Middle frontal gyrus (tissue), 1 donor: ENCODE results near the gene EOGT.

Source experiments
- DNase-seq: peaks from one replicate; pipeline ENCODE4 v3.0.0-alpha.2; 2015; ENCODE audit warnings: low spot score; ENCODE audit errors: extremely low spot score

The EOGT gene

GRCh38 chr3:68963891-68964290 is 49.6 kb downstream of the EOGT start:
- DNase-seq: no peak

GRCh38 chr3:68963376-68963775 is 50.1 kb downstream of the EOGT start:
- DNase-seq: no peak

- DNase-seq: no peak
Observed at GRCh38 chr3:68958932-68959331, 54.6 kb downstream of the EOGT start.

- DNase-seq: no peak
Observed at GRCh38 chr3:68957895-68958294, 55.6 kb downstream of the EOGT start.

- DNase-seq: no peak
Observed at GRCh38 chr3:68953816-68954444, 59.6 kb downstream of the EOGT start.

- no peak for DNase-seq
Observed at GRCh38 chr3:68945225-68945624, 68.3 kb downstream of the EOGT start.

- no peak for DNase-seq
Observed at GRCh38 chr3:68943753-68944500, 69.6 kb downstream of the EOGT start.

GRCh38 chr3:68941055-68941454 is 72.4 kb downstream of the EOGT start:
- no peak for DNase-seq

GRCh38 chr3:68936856-68937255 is 76.6 kb downstream of the EOGT start:
- no peak for DNase-seq

- no peak for DNase-seq
Observed at GRCh38 chr3:68935778-68936177, 77.7 kb downstream of the EOGT start.

- DNase-seq: no peak
Observed at GRCh38 chr3:68931406-68932149, 81.9 kb downstream of the EOGT start.
